CD4-positive, alpha-beta T cell (primary cell): ENCODE results near the gene SCRT2. TPM values are rescaled to one million over a fixed set of nuclear protein-coding genes. Genes with fewer than 3 reads are reported as not detected.

Source experiments
- ATAC-seq: fragments of 200-7000 bp; cut with Tn5 transposase; one replicate; pipeline ENCODE4 v1.10.0; 2022; ENCODE audit warnings: mild to moderate bottlenecking; ENCODE audit not compliant: poor library complexity
- CTCF ChIA-PET: fragments of 350-600 bp; sonication (Branson Sonifier 250); formaldehyde crosslinking; loops from one replicate; lab custom pipeline; 2021; ENCODE audit warnings: antibody characterized with exemption, inconsistent platforms; lab: Charles Lee
- POLR2A ChIA-PET: fragments of 350-600 bp; sonication (Branson Sonifier 250); formaldehyde crosslinking; loops from one replicate; lab custom pipeline; 2021; ENCODE audit warnings: antibody characterized with exemption, inconsistent platforms; lab: Charles Lee
- DNase-seq, 14 experiments: peaks; one replicate each; pipeline ENCODE4 v3.0.0-alpha.2; 2013 to 2020; ENCODE audit warnings: mixed read lengths in 2 of 14
- H3K27ac ChIP-seq, 2 donors: one replicate each; pipeline versions ENCODE4 v1.5.1 to v1.7.0; 2013; ENCODE audit warnings: low read length in 2 of 2, low read depth in 1 of 2, mild to moderate bottlenecking in 1 of 2
- H3K27me3 ChIP-seq, 2 experiments: 1 replicate in 1 of 2; 2 replicates in 1 of 2; pipeline versions ENCODE4 v1.6.1 to v1.7.0; 2013; ENCODE audit warnings: low read length in 2 of 2, control low read depth in 1 of 2, mild to moderate bottlenecking in 1 of 2, moderate library complexity in 1 of 2; ENCODE audit not compliant: insufficient read depth in 2 of 2, control insufficient read depth in 1 of 2
- H3K36me3 ChIP-seq: one replicate; pipeline ENCODE4 v1.6.1; 2013; ENCODE audit warnings: low read length, control low read depth; ENCODE audit not compliant: insufficient read depth
- H3K4me1 ChIP-seq: one replicate; pipeline ENCODE4 v1.6.1; 2013; ENCODE audit warnings: low read length, control low read depth; ENCODE audit not compliant: insufficient read depth
- H3K4me3 ChIP-seq: one replicate; pipeline ENCODE4 v1.5.1; 2013; ENCODE audit warnings: mild to moderate bottlenecking, low read length, moderate library complexity
- H3K9me3 ChIP-seq, 2 experiments: 1 replicate in 1 of 2; 2 replicates in 1 of 2; pipeline versions ENCODE4 v1.6.1 to v1.7.0; 2013; ENCODE audit warnings: low read length in 2 of 2, mild to moderate bottlenecking in 2 of 2, control low read depth in 1 of 2, moderate library complexity in 1 of 2; ENCODE audit not compliant: control insufficient read depth in 1 of 2, insufficient read depth in 1 of 2
- H3K27ac Mint-ChIP-seq: one replicate; pipeline ENCODE4 v1.8.0; 2020; ENCODE audit warnings: mixed read lengths
- H3K27me3 Mint-ChIP-seq: one replicate; pipeline ENCODE4 v1.8.0; 2021; ENCODE audit warnings: mixed read lengths
- H3K36me3 Mint-ChIP-seq: one replicate; pipeline ENCODE4 v1.8.0; 2021; ENCODE audit warnings: low read depth, mixed read lengths
- H3K4me1 Mint-ChIP-seq: one replicate; pipeline ENCODE4 v1.8.0; 2021; ENCODE audit warnings: low read depth, mixed read lengths
- H3K4me3 Mint-ChIP-seq: one replicate; pipeline ENCODE4 v1.8.0; 2020; ENCODE audit warnings: mild to moderate bottlenecking, mixed read lengths
- H3K9me3 Mint-ChIP-seq: one replicate; pipeline ENCODE4 v1.8.0; 2020; ENCODE audit warnings: mixed read lengths
- CTCF ChIP-seq: fragments of 200-600 bp; IDR thresholded peaks from one replicate; pipeline ENCODE4 v1.8.0; 2022; ENCODE audit warnings: antibody characterized with exemption, mild to moderate bottlenecking
- intact Hi-C, 2 experiments: fragments of 100-400 bp; cut with DNase I in 1 of 2; cut with micrococcal nuclease in 1 of 2; formaldehyde crosslinking; loops; one replicate each; pipeline versions ENCODE4 v1.15.1 to v1.9.0; 2023 to 2025; cut with DNase I, micrococcal nuclease
- total RNA-seq, 174 experiments: library from RNA in 2 of 174; stranded (reverse) in 2 of 174; gene quantifications; one replicate each; pipeline ENCODE4 v1.2.3 and lab custom pipeline; 2021 to 2026

The SCRT2 gene
- total RNA-seq, 2 experiments from 2014 or later, result not detected

GRCh38 chr20:664576-664975 is 11.0 kb downstream of the SCRT2 start:
- Histone ChIP-seq H3K36me3 (no peaks in the 10 kb centered on the region), H3K27me3 (peaks cover 56 to 78% of the 10 kb centered on the region in 2 experiments), H3K4me3 (no peak overlapping the region), H3K27ac (no peak overlapping the region), H3K4me1 (no peaks in the 10 kb centered on the region), H3K9me3 (peaks cover 0 to 6% of the 10 kb centered on the region in 2 experiments)
- intact Hi-C loops, result no loop called here
- DNase-seq (no peak), ATAC-seq (no peak)
- CTCF ChIA-PET, result no interaction called here
- no peak for TF ChIP-seq CTCF
- Mint-ChIP-seq H3K9me3 (no peaks in the 10 kb centered on the region), H3K4me1 (no peaks in the 10 kb centered on the region), H3K4me3 (no peak overlapping the region), H3K27me3 (peaks cover 69% of the 10 kb centered on the region), H3K27ac (no peak overlapping the region), H3K36me3 (no peaks in the 10 kb centered on the region)
- POLR2A ChIA-PET, result no interaction called here

- no peak for TF ChIP-seq CTCF
- ATAC-seq (no peak), DNase-seq (no peak)
- H3K27me3 Mint-ChIP-seq, result peaks cover 73% of the 10 kb centered on the region
- H3K27ac Mint-ChIP-seq, result no peak overlapping the region
- no peak overlapping the region for H3K4me3 ChIP-seq
- H3K36me3 ChIP-seq, result no peaks in the 10 kb centered on the region
- CTCF ChIA-PET, result no interaction called here
- H3K9me3 Mint-ChIP-seq, result no peaks in the 10 kb centered on the region
- H3K4me1 ChIP-seq, result no peaks in the 10 kb centered on the region
- POLR2A ChIA-PET, result no interaction called here
- H3K4me3 Mint-ChIP-seq, result no peak overlapping the region
- H3K9me3 ChIP-seq, result peaks cover 0 to 6% of the 10 kb centered on the region in 2 experiments
- intact Hi-C loops, result no loop called here
- H3K27ac ChIP-seq, result no peak overlapping the region
- peaks cover 60 to 82% of the 10 kb centered on the region in 2 experiments for H3K27me3 ChIP-seq
- no peaks in the 10 kb centered on the region for H3K36me3 Mint-ChIP-seq
- no peaks in the 10 kb centered on the region for H3K4me1 Mint-ChIP-seq
Observed at GRCh38 chr20:664151-664550, 11.5 kb downstream of the SCRT2 start.

GRCh38 chr20:663315-664090 is 12.1 kb downstream of the SCRT2 start:
- intact Hi-C loops, result no loop called here
- Histone ChIP-seq H3K27ac (no peak overlapping the region), H3K4me3 (no peak overlapping the region), H3K9me3 (peaks cover 0 to 6% of the 10 kb centered on the region in 2 experiments), H3K27me3 (peaks cover 65 to 86% of the 10 kb centered on the region in 2 experiments), H3K36me3 (no peaks in the 10 kb centered on the region), H3K4me1 (no peaks in the 10 kb centered on the region)
- Mint-ChIP-seq H3K9me3 (no peaks in the 10 kb centered on the region), H3K27ac (no peak overlapping the region), H3K36me3 (no peaks in the 10 kb centered on the region), H3K4me1 (no peaks in the 10 kb centered on the region), H3K4me3 (no peak overlapping the region), H3K27me3 (peaks cover 76% of the 10 kb centered on the region)
- ChIA-PET POLR2A (no interaction called here), CTCF (no interaction called here)
- no peak for TF ChIP-seq CTCF
- ATAC-seq, result no peak
- no peak for DNase-seq
